EH (cell line): Measurements from ENCODE around the gene DNASE1L1.

ENCODE experiments used
- DNase-seq: peaks from one replicate; pipeline ENCODE4 v3.0.0-alpha.2; 2015; ENCODE audit warnings: low read depth

DNASE1L1 gene

DNA sequence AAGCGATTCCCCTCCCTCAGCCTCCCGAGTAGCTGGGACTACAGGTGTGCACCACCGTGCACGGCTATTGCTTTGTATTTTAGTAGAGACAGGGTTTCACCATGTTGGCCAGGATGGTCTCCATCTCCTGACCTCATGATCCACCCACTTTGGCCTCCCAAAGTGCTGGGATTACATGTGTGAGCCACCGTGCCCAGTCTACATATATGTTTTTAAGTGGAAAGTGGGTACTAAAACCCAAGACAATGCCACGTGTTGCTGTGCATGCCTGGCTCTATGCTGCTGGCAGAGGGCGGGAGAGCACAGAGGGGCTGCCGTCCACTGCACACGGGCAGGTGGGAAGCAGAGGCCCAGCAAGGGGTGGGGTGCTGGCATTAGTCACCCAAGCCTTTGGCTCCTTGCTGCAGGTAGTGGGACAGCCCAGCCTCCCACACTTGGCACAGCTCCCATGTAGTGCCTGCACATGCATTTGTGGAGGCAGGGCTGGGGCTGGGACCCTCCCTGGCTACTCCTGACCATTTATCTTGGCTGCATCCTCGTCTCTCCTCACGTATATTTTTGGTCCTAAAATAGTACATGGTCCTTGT, 26.5 kb downstream of the DNASE1L1 start:
- no peak for DNase-seq

DNA sequence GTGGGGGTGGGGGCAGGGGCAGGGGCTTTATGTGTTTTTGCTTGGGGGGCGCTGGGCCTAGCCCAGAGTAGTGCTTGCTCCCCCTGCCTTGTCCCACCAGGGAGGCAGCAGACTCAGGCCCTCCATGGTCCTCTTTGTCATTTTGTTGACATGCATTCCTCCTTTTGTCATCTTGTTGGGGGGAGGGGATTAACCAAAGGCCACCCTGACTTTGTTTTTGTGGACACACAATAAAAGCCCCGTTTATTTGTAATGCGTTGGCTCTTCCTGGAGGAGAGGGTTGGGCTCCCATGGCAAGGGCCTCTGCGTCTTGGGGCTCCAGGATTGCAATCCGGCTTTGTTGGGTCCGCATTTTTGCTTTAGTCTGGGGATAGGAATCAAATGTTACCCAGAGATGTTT, 27.8 kb downstream of the DNASE1L1 start:
- DNase-seq: no peak

DNA sequence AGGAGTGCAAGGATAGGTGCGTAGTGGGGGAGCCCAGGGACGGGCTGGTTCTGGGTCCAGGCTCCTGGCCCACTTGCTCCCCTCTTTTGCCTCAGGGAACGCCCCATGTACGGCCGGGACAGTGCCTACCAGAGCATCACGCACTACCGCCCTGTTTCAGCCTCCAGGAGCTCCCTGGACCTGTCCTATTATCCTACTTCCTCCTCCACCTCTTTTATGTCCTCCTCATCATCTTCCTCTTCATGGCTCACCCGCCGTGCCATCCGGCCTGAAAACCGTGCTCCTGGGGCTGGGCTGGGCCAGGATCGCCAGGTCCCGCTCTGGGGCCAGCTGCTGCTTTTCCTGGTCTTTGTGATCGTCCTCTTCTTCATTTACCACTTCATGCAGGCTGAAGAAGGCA, 28.3 kb downstream of the DNASE1L1 start:
- DNase-seq: no peak

DNA sequence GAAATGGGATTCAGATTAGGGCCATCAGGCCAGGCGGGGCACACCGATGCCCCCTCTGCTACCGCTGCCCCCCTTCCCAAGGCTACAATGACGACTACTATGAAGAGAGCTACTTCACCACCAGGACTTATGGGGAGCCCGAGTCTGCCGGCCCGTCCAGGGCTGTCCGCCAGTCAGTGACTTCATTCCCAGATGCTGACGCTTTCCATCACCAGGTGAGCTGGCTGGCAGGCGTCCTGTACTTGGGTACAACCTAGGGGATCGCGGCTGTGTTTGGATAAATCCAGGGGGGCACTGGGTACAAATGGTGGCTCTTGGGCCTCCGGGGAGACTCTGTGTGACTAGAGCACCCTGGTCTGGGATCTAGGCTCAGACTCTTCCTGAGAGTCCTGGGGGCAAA, 28.9 kb downstream of the DNASE1L1 start:
- no peak for DNase-seq

DNA sequence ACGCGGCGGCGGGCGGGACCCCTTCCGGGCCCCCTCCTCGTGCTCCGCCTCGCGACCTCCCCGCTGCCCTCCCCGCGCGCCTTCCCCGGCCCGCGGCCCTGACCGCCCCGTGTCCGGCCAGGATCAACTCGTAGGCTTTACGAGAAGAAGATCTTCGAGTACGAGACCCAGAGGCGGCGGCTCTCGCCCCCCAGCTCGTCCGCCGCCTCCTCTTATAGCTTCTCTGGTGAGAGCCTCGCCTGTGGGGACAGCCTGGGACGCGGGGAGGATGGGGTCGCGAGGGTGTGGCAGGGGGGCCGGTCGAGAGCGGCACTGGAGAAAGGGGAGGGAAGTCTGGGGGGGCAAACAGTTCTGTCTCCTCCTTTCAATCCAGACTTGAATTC, 29.5 kb downstream of the DNASE1L1 start:
- DNase-seq: no peak

DNA sequence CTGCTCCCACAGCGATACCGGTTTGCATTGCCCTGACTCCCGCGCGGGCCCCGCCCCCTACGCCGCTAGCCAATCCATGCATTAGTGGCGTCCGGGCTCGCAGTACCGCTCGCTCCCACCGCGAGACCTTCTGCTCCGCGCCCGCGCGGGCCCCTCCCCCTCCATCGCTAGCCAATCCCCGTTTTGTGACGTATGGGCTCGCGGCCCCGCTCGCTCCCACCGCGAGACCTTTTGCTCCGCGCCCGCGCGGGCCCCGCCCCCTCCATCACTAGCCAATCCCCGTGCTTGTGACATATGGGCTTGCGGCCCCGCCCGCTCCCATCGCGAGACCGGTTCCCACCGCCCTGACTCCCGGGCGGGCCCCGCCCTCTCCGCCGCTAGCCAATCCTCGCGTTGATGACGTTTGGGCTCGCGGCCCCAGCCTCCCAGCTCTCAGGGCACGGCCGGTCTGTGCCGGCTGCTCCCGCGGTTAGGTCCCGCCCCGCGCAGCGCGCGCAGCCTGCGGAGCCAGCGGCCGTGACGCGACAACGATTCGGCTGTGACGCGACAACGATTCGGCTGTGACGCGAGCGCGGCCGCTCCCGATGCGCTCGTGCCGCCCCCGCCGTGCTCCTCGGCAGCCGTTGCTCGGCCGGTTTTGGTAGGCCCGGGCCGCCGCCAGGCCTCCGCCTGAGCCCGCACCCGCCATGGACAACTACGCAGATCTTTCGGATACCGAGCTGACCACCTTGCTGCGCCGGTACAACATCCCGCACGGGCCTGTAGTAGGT, 30.1 kb downstream of the DNASE1L1 start, which contains the start of gene EMD:
Gene EMD (plus strand): TSS at position 497 of the 770 bp plus-strand sequence. CDS start 190 bp downstream, at position 687.
- DNase-seq: peak; percentile 98

DNA sequence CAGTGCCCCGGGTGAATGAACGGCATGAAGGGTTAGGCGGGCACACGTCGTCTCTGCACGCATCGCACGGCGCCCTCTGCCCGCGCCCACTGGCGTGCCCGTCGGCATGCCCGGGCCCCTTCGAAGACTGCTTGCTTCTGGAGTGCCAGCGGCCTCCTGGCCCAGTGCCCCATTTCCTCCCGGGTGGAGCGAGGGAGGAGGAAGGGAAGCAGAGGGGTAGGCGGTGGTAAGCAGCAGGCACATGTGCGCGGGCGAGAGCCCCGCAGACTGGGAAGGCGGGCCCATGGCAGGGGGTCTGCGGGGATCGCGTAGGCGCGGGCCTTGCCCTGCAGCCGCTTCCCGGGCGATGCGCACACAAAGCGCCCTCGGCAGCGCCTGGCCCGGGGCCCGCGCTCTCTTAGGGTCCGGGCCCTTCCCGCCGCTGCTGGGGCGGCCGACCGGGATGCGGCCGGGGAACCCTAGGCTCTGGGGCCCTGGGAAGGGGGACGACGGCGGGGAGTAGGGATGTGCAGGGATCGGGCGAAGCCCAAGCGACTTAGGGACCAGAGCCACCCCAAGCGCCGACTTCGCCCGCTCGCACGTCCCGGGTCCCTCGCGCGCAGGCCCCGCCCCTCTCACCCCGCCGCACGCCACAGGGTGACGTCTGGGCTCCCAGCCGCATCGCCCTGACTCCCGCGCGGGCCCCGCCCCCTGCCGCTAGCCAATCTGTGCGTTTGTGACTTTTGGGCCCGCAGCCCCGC, 30.8 kb downstream of the DNASE1L1 start:
- DNase-seq: peak; percentile 69

DNA sequence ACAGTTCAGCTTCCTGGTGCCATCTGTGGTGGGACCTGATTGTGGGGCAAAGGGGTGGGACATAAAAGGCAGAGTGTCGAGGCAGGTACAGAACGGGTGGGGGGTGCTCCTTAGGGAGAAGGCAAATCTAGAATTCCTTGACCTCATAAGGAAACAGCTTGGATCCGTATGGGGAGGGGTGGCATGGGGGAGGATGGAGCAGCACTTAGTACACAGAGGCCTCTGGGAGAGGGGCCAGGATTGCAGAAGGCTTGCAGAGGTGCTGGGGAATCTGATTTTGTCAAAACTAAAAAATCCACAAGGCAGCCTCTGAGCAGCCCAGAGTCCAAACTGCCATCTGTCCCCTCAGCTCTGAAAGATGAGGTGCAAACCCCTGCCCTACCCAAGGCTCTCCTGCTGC, 32.3 kb downstream of the DNASE1L1 start:
- DNase-seq: peak; percentile 43

DNA sequence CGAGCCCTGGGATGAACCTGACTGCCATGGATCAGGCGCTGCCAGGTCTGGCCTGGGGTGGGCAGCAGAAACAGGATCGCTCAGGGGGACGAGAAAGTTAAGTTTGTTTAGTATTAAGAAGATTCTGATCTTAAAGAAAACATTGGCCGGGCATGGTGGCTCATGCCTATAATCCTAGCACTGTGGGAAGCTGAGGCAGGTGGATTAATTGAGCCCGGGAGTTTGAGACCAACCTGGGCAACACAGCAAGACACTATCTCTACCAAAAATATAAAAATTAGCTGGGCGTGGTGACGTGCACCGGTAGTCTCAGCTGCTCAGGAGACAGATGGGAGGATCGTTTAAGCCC, 33.9 kb downstream of the DNASE1L1 start:
- no peak for DNase-seq

DNA sequence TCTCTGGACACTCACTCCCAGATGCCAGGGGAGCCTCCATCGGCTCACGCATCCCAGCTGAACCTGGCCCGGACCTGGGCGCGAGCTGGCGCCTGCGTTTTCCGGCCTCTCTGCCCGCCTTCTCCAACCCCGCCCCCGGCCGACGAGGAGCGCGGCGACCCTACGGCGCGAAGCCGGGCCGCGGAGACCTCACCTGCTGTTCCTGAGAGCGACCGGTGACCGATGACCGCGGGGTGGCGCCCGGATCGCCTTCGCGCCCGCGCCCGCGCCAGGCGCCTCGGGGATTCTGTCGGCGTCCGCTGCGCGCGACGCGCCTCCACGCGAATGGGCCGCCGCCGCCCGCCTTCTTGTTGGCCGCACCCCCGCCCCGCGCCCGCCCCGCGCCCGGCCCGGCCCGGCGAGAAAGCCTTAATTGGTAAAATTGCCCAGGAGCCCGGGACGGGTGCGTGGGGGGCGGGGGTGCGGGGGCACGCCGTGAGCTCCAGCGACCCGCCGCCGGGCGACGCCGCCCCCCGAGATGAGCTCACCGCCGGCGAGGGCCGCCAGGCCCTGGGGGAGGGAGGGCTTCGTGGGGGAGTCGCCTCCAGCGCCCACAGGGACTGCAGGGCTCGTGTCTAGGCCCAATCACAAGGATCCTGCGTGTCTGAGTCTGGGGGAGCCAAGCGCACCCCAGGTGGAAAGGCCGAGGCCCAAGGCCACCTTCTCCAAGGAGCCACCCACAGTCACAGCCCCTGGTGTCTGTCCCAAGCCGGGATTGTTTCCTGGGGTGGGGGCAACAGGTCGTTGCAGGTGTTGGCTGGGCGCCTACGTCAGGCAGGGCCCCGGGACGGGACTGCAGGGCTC, 34.5 kb downstream of the DNASE1L1 start, which contains the start of gene FLNA:
Gene FLNA (minus strand): TSS at position 322 of the 843 bp plus-strand sequence. CDS start 3,389 bp downstream, outside the sequence.
- DNase-seq: peak; percentile 79

DNA sequence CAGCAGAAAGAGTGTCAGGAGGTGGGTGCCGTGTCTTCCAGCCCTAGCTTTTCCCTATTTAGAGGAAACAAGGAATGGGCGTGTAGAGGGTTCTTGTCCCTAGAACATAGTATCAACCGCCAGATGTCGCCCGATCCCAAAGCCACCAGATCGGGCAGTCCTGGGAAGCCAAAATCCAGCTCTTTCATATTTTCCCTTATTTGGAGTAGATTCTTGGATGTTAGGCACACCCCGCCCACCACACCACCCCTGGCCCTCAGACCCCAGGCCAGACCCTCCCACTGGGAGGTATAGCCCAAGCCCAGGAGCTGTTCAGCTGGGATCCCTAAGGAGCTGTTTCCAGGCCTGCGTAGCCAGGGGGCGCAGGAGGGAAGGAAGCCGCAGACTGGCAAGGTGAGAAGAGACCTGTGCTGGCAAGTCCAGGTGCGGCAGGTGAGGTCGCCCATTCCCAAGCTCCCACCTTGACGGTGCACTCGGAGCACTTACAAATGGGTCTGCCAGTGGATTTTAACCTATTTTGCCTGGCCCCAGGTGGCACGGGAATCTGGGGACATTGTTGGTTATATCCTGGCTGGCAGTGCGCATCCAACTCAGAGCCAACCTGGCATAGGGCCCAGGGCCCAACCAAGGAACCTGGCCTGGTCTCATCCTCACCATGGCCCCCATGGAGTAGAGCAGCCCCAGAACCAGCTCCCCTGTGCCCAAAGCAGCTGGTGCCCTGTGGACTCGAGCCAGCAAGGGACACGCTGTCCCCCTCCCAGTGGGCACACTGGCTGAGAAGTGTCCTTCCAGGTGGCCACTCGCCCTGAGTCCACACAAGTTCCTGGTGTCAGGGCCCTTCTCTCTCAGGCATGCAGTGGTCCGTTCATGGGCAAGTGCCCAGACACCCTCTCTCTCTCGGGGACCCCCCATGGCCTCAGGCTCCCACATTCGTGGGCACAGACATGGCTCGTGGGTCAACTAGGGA, 35.4 kb downstream of the DNASE1L1 start:
- DNase-seq: peak; percentile 94

DNA sequence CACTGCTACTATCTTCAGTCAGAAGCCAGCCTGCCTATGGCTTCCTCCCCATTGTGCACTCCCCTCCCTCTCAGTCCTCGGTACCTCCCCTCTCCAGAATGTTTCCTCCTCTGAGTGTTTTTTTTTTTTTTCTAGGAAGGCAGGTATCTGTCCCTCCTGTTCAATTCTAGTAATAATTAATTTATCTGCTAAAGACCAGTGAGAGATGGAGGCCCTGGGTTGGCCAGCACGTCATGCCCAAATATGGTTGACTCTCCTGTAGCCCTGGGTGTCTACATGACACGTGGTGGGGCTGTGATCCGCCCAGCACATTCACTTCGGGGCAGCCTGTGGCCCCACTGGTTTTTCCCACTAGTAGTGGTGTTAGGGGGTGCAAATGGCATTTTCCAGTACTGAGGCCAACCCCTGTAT, 36.4 kb downstream of the DNASE1L1 start:
- DNase-seq: peak; percentile 84

DNA sequence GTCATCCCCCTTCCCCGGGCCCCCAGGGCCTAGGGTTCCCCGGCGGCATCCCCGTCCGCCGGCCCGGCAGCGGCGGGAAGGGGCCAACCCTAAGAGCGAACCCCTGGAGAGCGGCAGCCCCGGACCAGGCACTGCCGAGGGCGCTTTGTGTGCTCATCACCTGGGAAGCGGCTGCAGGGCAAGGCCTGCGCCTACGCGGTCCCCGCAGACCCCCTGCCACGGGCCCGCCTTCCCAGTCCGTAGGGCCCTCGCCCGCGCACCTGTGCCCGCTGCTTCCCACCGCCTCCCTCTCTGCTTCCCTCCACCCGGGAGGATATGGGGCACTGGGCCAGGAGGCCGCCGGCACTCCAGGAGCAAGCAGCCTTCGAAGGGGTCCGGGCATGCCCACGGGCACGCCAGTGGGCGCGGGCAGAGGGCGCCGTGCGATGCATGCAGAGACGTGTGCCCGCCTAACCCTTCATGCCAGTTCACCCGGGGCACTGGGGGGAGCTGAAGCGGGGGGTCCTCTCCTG, 37.2 kb downstream of the DNASE1L1 start:
- DNase-seq: no peak

DNA sequence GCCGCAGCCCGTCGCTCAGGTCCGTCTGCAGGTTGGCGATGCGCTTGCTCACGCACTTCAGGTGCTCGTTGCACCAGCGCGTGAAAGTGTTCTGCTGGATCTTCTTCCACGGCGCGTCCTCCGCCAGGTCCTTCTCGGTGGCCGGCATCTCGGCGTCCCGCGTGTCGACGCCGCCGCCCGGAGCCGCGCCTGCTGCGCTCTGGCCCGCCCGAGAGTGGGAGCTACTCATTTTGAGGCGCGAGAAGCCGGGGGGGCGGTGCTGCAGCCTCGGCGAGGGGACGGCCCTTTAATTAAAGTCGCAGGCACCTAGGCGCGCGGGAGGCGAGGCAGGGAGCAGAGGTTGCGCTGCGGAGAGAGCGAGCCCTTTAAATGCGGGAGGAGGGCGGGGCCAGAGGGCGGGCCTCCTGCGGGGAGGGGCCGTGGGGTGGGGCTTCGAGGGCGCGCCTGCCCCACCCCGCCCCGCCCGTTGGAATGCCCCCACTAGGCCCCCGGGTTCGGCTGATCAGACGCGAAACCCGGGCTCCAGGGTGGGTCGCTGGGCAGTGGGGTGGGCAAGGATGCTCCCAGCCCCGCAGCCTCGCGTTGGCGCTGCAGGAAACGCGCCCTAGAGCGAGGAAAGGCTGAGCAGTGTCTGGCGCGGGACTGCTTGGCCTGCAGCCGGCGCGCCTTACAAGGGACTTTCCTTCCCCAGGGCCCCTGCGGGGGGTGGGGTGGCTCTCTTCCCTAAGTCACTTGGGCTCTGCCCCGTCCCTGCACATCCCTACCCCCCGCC, 37.9 kb downstream of the DNASE1L1 start:
- peak; percentile 93 for DNase-seq

DNA sequence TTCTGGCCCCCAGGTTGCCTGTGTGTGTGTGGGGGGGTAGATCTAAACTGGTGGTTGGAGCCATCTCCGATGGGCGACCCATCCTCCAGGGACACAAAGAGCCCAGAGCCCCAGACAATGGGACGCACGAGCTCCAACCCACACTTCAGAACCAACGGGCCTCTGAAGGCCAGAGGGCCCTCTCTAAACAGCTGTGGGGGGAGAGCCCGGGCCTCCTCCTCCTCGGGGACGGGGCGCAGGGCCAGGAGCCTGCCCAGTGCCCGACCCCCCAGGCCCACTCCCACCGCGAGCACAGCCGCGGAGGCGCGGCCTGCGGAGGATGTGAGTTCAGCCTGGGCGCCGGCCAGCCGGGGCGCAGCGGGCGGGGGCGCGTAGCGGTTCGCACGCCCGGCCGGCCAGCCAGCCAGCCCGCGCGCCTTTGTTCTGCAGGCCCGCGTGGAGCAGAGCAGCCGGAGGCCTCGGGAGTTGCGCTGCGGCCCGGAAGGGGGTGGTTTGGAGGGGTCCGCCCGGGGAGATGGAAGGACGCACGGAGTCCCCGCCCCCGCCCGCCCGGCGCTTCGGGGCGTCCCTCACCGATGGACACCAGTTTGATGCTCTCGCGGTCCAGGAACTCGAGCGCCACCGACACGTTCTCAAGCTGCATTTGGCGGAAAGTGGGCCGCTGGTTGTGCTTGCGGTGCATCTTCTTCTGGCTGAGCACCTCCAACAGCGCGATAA, 38.6 kb downstream of the DNASE1L1 start:
- DNase-seq: no peak

DNA sequence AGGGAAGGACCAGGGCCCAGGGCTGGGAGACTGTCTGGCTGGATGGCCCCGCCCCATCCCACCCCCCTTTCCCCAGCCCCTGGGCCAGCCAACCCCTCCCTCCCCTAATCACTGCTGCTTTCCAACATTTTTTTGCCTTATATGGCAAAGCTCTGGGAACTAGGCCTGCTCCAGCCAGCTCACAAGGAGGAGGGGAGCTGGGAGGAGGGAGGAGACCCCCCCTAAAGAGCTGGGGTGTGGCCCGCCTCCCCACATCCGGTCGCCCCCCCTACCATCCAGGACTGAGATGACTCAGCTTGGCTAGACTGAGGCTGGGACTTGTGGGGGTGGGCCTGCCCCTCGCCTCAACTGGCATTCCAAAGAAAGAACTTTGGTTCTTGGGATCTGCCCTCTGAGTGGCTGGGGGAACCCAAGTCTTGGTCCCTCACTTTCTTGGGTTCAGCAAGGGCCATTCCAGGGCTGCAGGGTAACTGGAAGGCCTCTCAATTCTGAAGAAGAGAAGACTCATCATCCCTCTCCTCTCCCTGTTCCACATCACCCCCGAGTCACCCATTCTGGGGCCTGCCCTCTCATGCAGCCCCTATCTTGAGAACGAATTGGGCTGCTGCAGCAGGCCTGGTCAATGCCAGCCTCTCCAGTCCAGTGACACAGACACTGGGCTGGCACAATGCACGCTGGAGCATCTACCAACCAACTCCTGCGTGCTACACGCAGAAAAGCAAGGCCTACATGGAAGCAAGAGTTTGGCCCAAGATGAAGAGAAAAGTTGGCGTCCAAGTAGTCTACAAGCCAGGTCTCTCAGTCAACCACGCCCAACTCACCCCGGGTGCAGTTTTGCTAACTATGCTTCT, 39.4 kb downstream of the DNASE1L1 start:
- DNase-seq: peak; percentile 96

DNA sequence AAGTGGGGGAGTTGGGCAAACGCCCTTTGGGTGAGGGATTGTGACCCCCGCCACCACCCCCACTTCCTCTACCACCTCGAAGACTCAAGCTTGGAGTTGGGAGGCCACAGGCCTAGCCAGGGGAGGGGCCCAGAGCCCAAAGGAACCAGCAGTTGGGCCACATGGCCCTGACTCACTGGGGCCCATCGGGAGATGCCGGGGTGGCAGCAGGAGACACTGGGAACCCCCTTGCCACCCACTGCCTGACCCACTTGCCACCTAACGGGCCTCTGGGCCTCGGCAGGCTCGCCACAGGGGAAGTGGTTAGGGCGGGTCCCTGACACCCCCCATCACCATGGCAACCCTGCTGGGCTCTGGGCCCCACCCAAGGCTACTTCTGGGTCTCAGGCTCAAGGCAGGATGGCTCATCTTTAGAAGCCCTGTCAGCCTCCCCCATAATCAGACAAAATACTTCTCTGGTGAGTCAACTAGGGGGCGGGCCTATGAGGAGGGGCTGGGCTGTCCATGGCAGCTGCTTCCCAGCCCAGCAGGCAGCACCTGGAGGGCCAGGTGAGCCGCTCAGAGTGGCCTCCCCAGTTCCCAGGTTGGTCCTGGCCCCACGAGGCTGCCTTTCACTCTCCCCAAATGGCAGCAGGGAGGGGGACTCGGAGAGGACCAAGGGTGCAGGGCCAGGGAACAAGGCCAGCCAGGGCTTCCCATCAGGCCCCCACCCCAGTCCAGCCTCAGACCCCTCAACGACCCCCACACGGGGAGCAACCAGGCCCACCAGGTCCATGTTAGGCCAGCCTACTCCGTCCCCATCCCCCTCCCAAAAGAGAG, 40.2 kb downstream of the DNASE1L1 start:
- peak; percentile 91 for DNase-seq
